Trophoblast cell (in vitro differentiated cells and primary cell): Measurements from ENCODE around the gene CEP164.

Source experiments
- DNase-seq, 2 donors: peaks; one replicate each; pipeline ENCODE4 v3.0.0-alpha.2; 2016
- H2AFZ ChIP-seq: 2 replicates; pipeline ENCODE4 v1.6.1; 2013; ENCODE audit warnings: low read length, moderate library complexity, mild to moderate bottlenecking; ENCODE audit not compliant: insufficient read depth, poor library complexity
- H2AK5ac ChIP-seq: 2 replicates; pipeline ENCODE4 v1.6.1; 2013; ENCODE audit warnings: mild to moderate bottlenecking, low read length
- H2BK120ac ChIP-seq: 2 replicates; pipeline ENCODE4 v1.6.1; 2013; ENCODE audit warnings: low read length, mild to moderate bottlenecking, moderate library complexity; ENCODE audit not compliant: insufficient read depth, poor library complexity
- H2BK12ac ChIP-seq: 2 replicates; pipeline ENCODE4 v1.6.1; 2013; ENCODE audit warnings: mild to moderate bottlenecking, low read length, moderate library complexity
- H2BK5ac ChIP-seq: 2 replicates; pipeline ENCODE4 v1.6.1; 2013; ENCODE audit warnings: low read length, low read depth, moderate library complexity, mild to moderate bottlenecking; ENCODE audit not compliant: poor library complexity
- H3K14ac ChIP-seq: 2 replicates; pipeline ENCODE4 v1.6.1; 2013; ENCODE audit warnings: mild to moderate bottlenecking, low read length
- H3K18ac ChIP-seq: 2 replicates; pipeline ENCODE4 v1.6.1; 2013; ENCODE audit warnings: mild to moderate bottlenecking, low read length
- H3K23ac ChIP-seq: 2 replicates; pipeline ENCODE4 v1.6.1; 2013; ENCODE audit warnings: low read length
- H3K27ac ChIP-seq: 2 replicates; pipeline ENCODE4 v1.5.1; 2013; ENCODE audit warnings: low read depth, mild to moderate bottlenecking, inconsistent platforms, low read length, moderate library complexity
- H3K27me3 ChIP-seq: 2 replicates; pipeline ENCODE4 v1.6.1; 2013; ENCODE audit warnings: inconsistent platforms, mild to moderate bottlenecking, low read length, moderate library complexity; ENCODE audit not compliant: insufficient read depth
- H3K36me3 ChIP-seq, 2 experiments: 1 replicate in 1 of 2; 2 replicates in 1 of 2; pipeline ENCODE4 v1.6.1; 2013; ENCODE audit warnings: low read length in 2 of 2, mild to moderate bottlenecking in 2 of 2, moderate library complexity in 1 of 2; ENCODE audit not compliant: insufficient read depth in 2 of 2, control insufficient read depth in 1 of 2
- H3K4ac ChIP-seq: 2 replicates; pipeline ENCODE4 v1.6.1; 2013; ENCODE audit warnings: low read depth, mild to moderate bottlenecking, low read length, moderate library complexity
- H3K4me1 ChIP-seq, 2 experiments: 1 replicate in 1 of 2; 2 replicates in 1 of 2; pipeline ENCODE4 v1.6.1; 2013; ENCODE audit warnings: low read length in 2 of 2, mild to moderate bottlenecking in 2 of 2, moderate library complexity in 1 of 2; ENCODE audit not compliant: insufficient read depth in 2 of 2, control insufficient read depth in 1 of 2
- H3K4me2 ChIP-seq: 2 replicates; pipeline ENCODE4 v1.6.1; 2013; ENCODE audit warnings: inconsistent platforms, mild to moderate bottlenecking, low read length, moderate library complexity
- H3K4me3 ChIP-seq: 2 replicates; pipeline ENCODE4 v1.5.1; 2013; ENCODE audit warnings: mild to moderate bottlenecking, low read depth, low read length, inconsistent platforms
- H3K79me1 ChIP-seq: one replicate; pipeline ENCODE4 v1.6.1; 2013; ENCODE audit warnings: low read length
- H3K79me2 ChIP-seq: 2 replicates; pipeline ENCODE4 v1.6.1; 2013; ENCODE audit warnings: low read length, mild to moderate bottlenecking; ENCODE audit not compliant: control insufficient read depth, insufficient read depth, poor library complexity
- H3K9ac ChIP-seq: 2 replicates; pipeline ENCODE4 v1.6.1; 2013; ENCODE audit warnings: mild to moderate bottlenecking, low read length
- H3K9me3 ChIP-seq: 2 replicates; pipeline ENCODE4 v1.6.1; 2013; ENCODE audit warnings: low read depth, mild to moderate bottlenecking, control low read depth, inconsistent platforms, low read length; ENCODE audit not compliant: insufficient read depth
- H4K12ac ChIP-seq: 2 replicates; pipeline ENCODE4 v1.6.1; 2013; ENCODE audit warnings: low read depth, mild to moderate bottlenecking, low read length, moderate library complexity
- H4K8ac ChIP-seq: 2 replicates; pipeline ENCODE4 v1.6.1; 2013; ENCODE audit warnings: low read depth, mild to moderate bottlenecking, low read length, moderate library complexity
- H4K91ac ChIP-seq: one replicate; pipeline ENCODE4 v1.6.1; 2013; ENCODE audit warnings: low read depth, mild to moderate bottlenecking, low read length, moderate library complexity
- WGBS: extraction: QIAGEN DNeasy Blood & Tissue Kit; methylation state at CpG from one replicate; pipeline ENCODE4 v1.1.7; 2013; ENCODE audit warnings: missing lambda C conversion rate; ENCODE audit not compliant: insufficient read length, insufficient coverage; ENCODE audit errors: extremely low coverage; 5-methylcytosine and 5-hydroxymethylcytosine counted together

Gene CEP164

GRCh38 chr11:117361432-117361831 is 33.8 kb downstream of the CEP164 start:
- H3K36me3 ChIP-seq, result peaks cover 11 to 13% of the 10 kb centered on the region in 2 experiments
- no peak overlapping the region for H3K18ac ChIP-seq
- no peak overlapping the region for H2BK120ac ChIP-seq
- no peak overlapping the region for H4K12ac ChIP-seq
- no peak overlapping the region for H3K23ac ChIP-seq
- H3K4me3 ChIP-seq, result no peak overlapping the region
- no peak overlapping the region for H2AFZ ChIP-seq
- no peak overlapping the region for H2BK12ac ChIP-seq
- H3K4ac ChIP-seq, result no peak overlapping the region
- H2BK5ac ChIP-seq, result no peak overlapping the region
- no peak overlapping the region for H3K14ac ChIP-seq
- no peak overlapping the region for H2AK5ac ChIP-seq
- H3K79me1 ChIP-seq, result no peaks in the 10 kb centered on the region
- H3K27me3 ChIP-seq, result no peaks in the 10 kb centered on the region
- no CpG with 5 or more reads among the region's 8 CpGs for WGBS
- H3K9me3 ChIP-seq, result peaks cover 2% of the 10 kb centered on the region
- no peak overlapping the region for H3K4me2 ChIP-seq
- H4K8ac ChIP-seq, result no peak overlapping the region
- H3K27ac ChIP-seq, result no peak overlapping the region
- no peaks in the 10 kb centered on the region for H3K4me1 ChIP-seq
- no peaks in the 10 kb centered on the region for H3K79me2 ChIP-seq
- DNase-seq, result no peak
- H3K9ac ChIP-seq, result no peak overlapping the region
- no peak overlapping the region for H4K91ac ChIP-seq

DNA sequence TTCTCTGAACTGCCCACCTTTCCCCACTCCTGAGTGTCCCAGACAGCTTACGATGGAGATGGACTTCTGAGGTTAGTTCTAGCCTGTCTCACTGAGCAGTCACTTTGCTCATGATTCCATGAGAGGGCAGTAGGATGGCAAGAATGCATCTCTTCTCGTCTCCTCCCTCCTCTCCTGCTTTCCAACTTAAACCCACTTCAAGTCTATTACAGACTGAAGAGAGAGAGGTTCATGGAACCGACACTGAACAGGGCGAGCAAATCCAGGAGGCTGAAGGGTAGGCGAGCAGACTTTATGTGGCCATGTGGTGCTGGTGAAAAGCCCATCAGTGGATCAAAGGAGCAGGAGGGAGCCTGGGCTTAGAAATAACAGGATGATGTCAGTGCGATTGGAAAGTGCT is 38.6 kb downstream of the CEP164 start:
- Histone ChIP-seq H3K4me3 (no peak overlapping the region), H2AFZ (no peak overlapping the region), H3K27me3 (no peaks in the 10 kb centered on the region), H3K4me1 (no peaks in the 10 kb centered on the region), H2BK12ac (no peak overlapping the region), H3K79me2 (no peaks in the 10 kb centered on the region), H2BK5ac (no peak overlapping the region), H3K36me3 (peaks cover 14 to 23% of the 10 kb centered on the region in 2 experiments), H3K23ac (no peak overlapping the region), H2AK5ac (no peak overlapping the region), H3K79me1 (no peaks in the 10 kb centered on the region), H3K27ac (no peak overlapping the region), H4K8ac (no peak overlapping the region), H2BK120ac (no peak overlapping the region), H4K91ac (no peak overlapping the region), H3K18ac (no peak overlapping the region), H4K12ac (no peak overlapping the region), H3K4ac (no peak overlapping the region), H3K9me3 (peaks cover 2% of the 10 kb centered on the region), H3K4me2 (peak overlapping the region; percentile 5), H3K9ac (no peak overlapping the region), H3K14ac (no peak overlapping the region)
- WGBS, result no CpG with 5 or more reads among the region's 6 CpGs
- no peak for DNase-seq

GRCh38 chr11:117366875-117367274 is 39.2 kb downstream of the CEP164 start:
- H3K4me2 ChIP-seq, result no peak overlapping the region
- H2AK5ac ChIP-seq, result no peak overlapping the region
- H3K9ac ChIP-seq, result no peak overlapping the region
- peaks cover 15 to 25% of the 10 kb centered on the region in 2 experiments for H3K36me3 ChIP-seq
- no peak for DNase-seq
- H3K27me3 ChIP-seq, result no peaks in the 10 kb centered on the region
- H2AFZ ChIP-seq, result no peak overlapping the region
- H3K4me3 ChIP-seq, result no peak overlapping the region
- H3K4me1 ChIP-seq, result no peaks in the 10 kb centered on the region
- WGBS, result no CpG with 5 or more reads among the region's 2 CpGs
- no peak overlapping the region for H3K14ac ChIP-seq
- no peak overlapping the region for H2BK5ac ChIP-seq
- H3K9me3 ChIP-seq, result peaks cover 2% of the 10 kb centered on the region
- no peak overlapping the region for H3K23ac ChIP-seq
- H2BK12ac ChIP-seq, result no peak overlapping the region
- no peak overlapping the region for H2BK120ac ChIP-seq
- H3K18ac ChIP-seq, result no peak overlapping the region
- H3K27ac ChIP-seq, result no peak overlapping the region
- H4K8ac ChIP-seq, result no peak overlapping the region
- no peak overlapping the region for H4K91ac ChIP-seq
- H3K4ac ChIP-seq, result no peak overlapping the region
- no peaks in the 10 kb centered on the region for H3K79me2 ChIP-seq
- no peaks in the 10 kb centered on the region for H3K79me1 ChIP-seq
- no peak overlapping the region for H4K12ac ChIP-seq

DNA sequence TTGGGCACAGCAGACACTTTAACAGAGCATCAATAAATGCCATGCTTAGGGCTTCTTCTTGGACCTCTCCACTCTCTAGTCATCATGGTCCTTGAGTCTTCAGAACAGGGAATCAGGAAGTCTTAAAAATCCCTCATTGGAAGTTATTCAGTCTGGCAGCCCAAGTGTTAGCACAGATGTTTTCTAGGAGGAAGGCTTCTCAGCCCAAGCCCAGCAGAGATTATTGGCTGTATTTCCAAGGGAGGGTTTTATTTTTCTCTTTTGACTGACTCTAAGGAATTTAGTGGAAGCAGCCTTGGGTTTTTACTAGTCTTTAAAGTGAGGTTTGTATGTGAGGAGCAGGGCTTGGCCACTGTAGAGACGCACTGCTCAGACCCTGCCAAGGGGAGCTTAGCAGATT is 41.9 kb downstream of the CEP164 start:
- no CpG with 5 or more reads among the region's 1 CpG for WGBS
- H3K79me1 ChIP-seq, result no peaks in the 10 kb centered on the region
- H3K14ac ChIP-seq, result no peak overlapping the region

More for the DNA sequence above, 41.9 kb downstream of the CEP164 start:
- no peak overlapping the region for H4K8ac ChIP-seq
- no peak overlapping the region for H2BK12ac ChIP-seq
- no peak overlapping the region for H2BK5ac ChIP-seq
- H4K12ac ChIP-seq, result no peak overlapping the region
- peaks cover 12 to 18% of the 10 kb centered on the region in 2 experiments for H3K36me3 ChIP-seq
- no peaks in the 10 kb centered on the region for H3K27me3 ChIP-seq
- H3K9me3 ChIP-seq, result no peaks in the 10 kb centered on the region
- no peak overlapping the region for H2AK5ac ChIP-seq
- H3K9ac ChIP-seq, result no peak overlapping the region
- H3K4ac ChIP-seq, result no peak overlapping the region
- H3K4me3 ChIP-seq, result no peak overlapping the region
- no peaks in the 10 kb centered on the region for H3K4me1 ChIP-seq
- no peak overlapping the region for H4K91ac ChIP-seq
- H3K79me2 ChIP-seq, result no peaks in the 10 kb centered on the region
- H2AFZ ChIP-seq, result no peak overlapping the region
- H3K18ac ChIP-seq, result no peak overlapping the region
- no peak overlapping the region for H3K23ac ChIP-seq
- DNase-seq, result no peak
- no peak overlapping the region for H3K27ac ChIP-seq
- H2BK120ac ChIP-seq, result no peak overlapping the region
- no peak overlapping the region for H3K4me2 ChIP-seq
